Neutrophil (primary cell): ENCODE data around the gene NLRC5.

Experiments used
- H3K27ac ChIP-seq: fragments of 200-600 bp; sonication (generic); 2 replicates; pipeline ENCODE4 v1.5.1; 2016; ENCODE audit warnings: mild to moderate bottlenecking, moderate library complexity
- H3K27me3 ChIP-seq: fragments of 200-600 bp; sonication (generic); 2 replicates; pipeline ENCODE4 v1.6.0; 2016; ENCODE audit warnings: mild to moderate bottlenecking
- H3K36me3 ChIP-seq: fragments of 200-600 bp; sonication (generic); 2 replicates; pipeline ENCODE4 v1.5.1; 2017
- H3K4me1 ChIP-seq, 2 experiments: fragments of 200-600 bp in 1 of 2; sonication (generic) in 1 of 2; 1 replicate in 1 of 2; 2 replicates in 1 of 2; pipeline versions ENCODE4 v1.5.1 to v1.6.1; 2013 to 2016; ENCODE audit warnings: low read depth in 1 of 2, low read length in 1 of 2, mild to moderate bottlenecking in 1 of 2, moderate library complexity in 1 of 2; ENCODE audit not compliant: control insufficient read depth in 1 of 2, insufficient read depth in 1 of 2
- H3K4me3 ChIP-seq, 2 experiments: fragments of 200-600 bp in 1 of 2; sonication (generic) in 1 of 2; 1 replicate in 1 of 2; 2 replicates in 1 of 2; pipeline ENCODE4 v1.5.1; 2013 to 2016; ENCODE audit warnings: low read depth in 1 of 2, low read length in 1 of 2, mild to moderate bottlenecking in 1 of 2, moderate library complexity in 1 of 2
- H3K9me3 ChIP-seq: fragments of 200-600 bp; sonication (generic); 2 replicates; pipeline ENCODE4 v1.5.1; 2016
- CTCF ChIP-seq: fragments of 200-600 bp; sonication (generic); IDR thresholded peaks from 2 replicates; pipeline ENCODE4 v1.5.1; 2016; ENCODE audit warnings: antibody characterized with exemption

NLRC5 gene

GRCh38 chr16:56988948-56989945, at the start of gene NLRC5:
Gene NLRC5, plus strand, starts transcription at chr16:56989557. Its CDS starts 31,156 bp downstream, at chr16:57020713.
- TF ChIP-seq CTCF: no peak
- Histone ChIP-seq H3K4me3 (peak within 1 kb of the TSS; percentile 87), H3K4me1 (peaks cover 32 to 57% of the 10 kb centered on the region in 2 experiments), H3K9me3 (no peaks in the 10 kb centered on the region), H3K36me3 (no peaks in the 10 kb centered on the region), H3K27me3 (no peaks in the 10 kb centered on the region), H3K27ac (peak within 1 kb of the TSS; percentile 88)

GRCh38 chr16:56939801-56940200, 49.6 kb upstream of the NLRC5 start:
- no peaks in the 10 kb centered on the region for H3K9me3 ChIP-seq
- H3K4me1 ChIP-seq: peaks cover 0 to 3% of the 10 kb centered on the region in 2 experiments
- no peak overlapping the region for H3K4me3 ChIP-seq
- no peaks in the 10 kb centered on the region for H3K27me3 ChIP-seq
- peaks cover 100% of the 10 kb centered on the region for H3K36me3 ChIP-seq
- peak overlapping the region; percentile 14 for H3K27ac ChIP-seq
- TF ChIP-seq CTCF: no peak

GRCh38 chr16:56941092-56941491, 48.3 kb upstream of the NLRC5 start:
- no peaks in the 10 kb centered on the region for H3K4me1 ChIP-seq
- TF ChIP-seq CTCF: no peak
- no peak overlapping the region for H3K4me3 ChIP-seq
- H3K27ac ChIP-seq: no peak overlapping the region
- H3K9me3 ChIP-seq: no peaks in the 10 kb centered on the region
- H3K27me3 ChIP-seq: no peaks in the 10 kb centered on the region
- peaks cover 100% of the 10 kb centered on the region for H3K36me3 ChIP-seq

- H3K36me3 ChIP-seq: peaks cover 100% of the 10 kb centered on the region
- H3K9me3 ChIP-seq: no peaks in the 10 kb centered on the region
- H3K27ac ChIP-seq: no peak overlapping the region
- no peak for TF ChIP-seq CTCF
- no peaks in the 10 kb centered on the region for H3K27me3 ChIP-seq
- no peak overlapping the region for H3K4me3 ChIP-seq
- no peaks in the 10 kb centered on the region for H3K4me1 ChIP-seq
Observed at GRCh38 chr16:56941856-56942331, 47.5 kb upstream of the NLRC5 start.

- H3K27ac ChIP-seq: no peak overlapping the region
- no peaks in the 10 kb centered on the region for H3K9me3 ChIP-seq
- no peak for TF ChIP-seq CTCF
- H3K4me1 ChIP-seq: no peaks in the 10 kb centered on the region
- no peaks in the 10 kb centered on the region for H3K27me3 ChIP-seq
- H3K36me3 ChIP-seq: peaks cover 98% of the 10 kb centered on the region
- no peak overlapping the region for H3K4me3 ChIP-seq
Observed at GRCh38 chr16:56943761-56944375, 45.5 kb upstream of the NLRC5 start.
